CD4-positive, alpha-beta T cell treated with Interleukin-12 subunit alpha and Interleukin-12 subunit beta, for 1 hour (primary cell): Measurements from ENCODE around the gene GULP1.
"Not testable (repeated sequence)": the region's sequence is repeated elsewhere in the genome, so short reads cannot be mapped to it uniquely, and the experiment has no call there.

Source experiments
- DNase-seq: peaks from one replicate; pipeline ENCODE4 v3.0.0-alpha.2; 2020

The GULP1 gene

DNA sequence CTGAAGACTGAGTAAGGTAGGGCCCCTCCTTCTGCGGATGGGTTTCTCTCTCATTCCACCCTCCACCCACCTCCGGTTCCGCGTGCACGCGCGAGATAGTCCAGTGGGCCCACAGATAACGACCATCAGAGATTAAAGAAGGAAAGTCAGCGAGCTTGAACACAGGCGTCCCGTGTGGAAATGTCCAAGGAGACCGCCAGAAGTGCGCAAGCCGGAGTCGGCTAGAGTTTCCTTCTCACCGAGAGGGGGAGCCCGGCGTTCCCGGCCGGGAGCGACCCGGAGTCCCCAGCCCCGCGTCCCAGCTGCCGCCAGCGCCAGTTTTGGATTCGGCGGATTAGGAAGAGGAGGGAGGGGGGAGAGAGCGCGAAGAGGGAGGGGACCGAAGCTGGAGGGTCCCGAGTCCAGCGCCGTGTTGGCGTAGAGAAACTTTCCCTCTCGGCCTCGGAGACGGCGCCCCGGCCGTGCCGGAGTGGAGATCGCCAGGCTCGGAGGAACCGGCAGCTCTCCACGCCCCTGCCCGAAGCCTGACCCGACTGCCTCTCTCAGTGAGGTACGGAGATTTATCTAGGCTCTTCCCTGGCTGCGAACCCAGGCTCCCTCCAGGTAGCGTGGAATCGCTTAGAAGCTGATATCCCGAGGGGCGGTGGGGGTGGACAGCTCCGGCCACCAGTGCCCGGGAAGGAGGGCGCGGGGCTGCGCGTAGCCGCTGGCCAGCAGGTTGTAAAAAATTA is at the start of gene GULP1:
Gene GULP1 (plus strand): TSS at position 258 of the 731 bp plus-strand sequence. CDS start 185,829 bp downstream, outside the sequence.
- no peak for DNase-seq

- DNase-seq: no peak
These were observed 48.3 kb upstream of the GULP1 start for GRCh38 chr2:188243381-188243780.

- no peak for DNase-seq
These were observed 47.3 kb upstream of the GULP1 start for GRCh38 chr2:188244383-188244782.

- DNase-seq: no peak
These were observed 46.4 kb upstream of the GULP1 start for GRCh38 chr2:188245230-188245629.

DNA sequence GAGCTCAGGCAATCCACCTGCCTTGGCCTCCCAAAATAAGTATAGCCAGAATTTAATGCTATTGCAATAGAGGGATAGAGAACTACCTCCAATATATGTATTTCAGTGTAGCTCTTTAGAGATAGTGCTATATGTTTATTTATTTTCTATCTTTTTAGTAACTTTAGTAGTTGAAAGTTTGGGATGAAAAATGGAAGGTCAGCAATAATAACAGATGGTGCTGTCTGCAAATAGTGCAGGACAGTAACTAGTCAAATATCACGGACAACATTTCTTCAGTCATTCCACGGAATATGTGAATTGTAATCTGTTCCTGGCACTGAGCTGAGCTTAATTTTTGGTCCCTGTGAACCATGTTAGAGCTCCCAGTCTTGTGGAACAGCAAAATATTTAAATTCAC is 43.2 kb upstream of the GULP1 start:
- DNase-seq: no peak

- no peak for DNase-seq
These were observed 40.6 kb upstream of the GULP1 start for GRCh38 chr2:188251034-188251433.

GRCh38 chr2:188256420-188256819 is 35.3 kb upstream of the GULP1 start:
- no peak for DNase-seq

GRCh38 chr2:188265315-188265714 is 26.4 kb upstream of the GULP1 start:
- DNase-seq: no peak

GRCh38 chr2:188267776-188268175 is 23.9 kb upstream of the GULP1 start:
- DNase-seq: no peak

DNA sequence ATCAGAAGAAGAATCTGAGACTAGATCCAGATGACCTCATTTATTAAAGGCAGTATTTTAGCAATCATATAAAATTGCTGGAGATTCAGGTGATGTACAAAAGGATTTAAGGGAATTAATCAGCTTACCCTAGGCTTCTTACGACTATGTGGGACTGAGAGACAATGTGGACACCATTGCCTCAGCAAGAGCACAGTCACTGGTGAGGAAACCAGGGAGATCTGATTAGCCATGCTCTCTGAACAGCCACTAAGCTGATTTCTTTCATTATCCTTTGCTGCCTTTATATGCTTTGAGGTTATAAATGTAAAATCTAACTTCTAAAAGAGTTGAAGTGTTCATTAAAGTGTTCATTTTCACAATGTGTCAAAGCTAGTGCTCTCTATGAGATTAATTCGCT is 22.7 kb upstream of the GULP1 start:
- no peak for DNase-seq

- DNase-seq: no peak
These were observed 19.6 kb upstream of the GULP1 start for GRCh38 chr2:188272121-188272520.

DNA sequence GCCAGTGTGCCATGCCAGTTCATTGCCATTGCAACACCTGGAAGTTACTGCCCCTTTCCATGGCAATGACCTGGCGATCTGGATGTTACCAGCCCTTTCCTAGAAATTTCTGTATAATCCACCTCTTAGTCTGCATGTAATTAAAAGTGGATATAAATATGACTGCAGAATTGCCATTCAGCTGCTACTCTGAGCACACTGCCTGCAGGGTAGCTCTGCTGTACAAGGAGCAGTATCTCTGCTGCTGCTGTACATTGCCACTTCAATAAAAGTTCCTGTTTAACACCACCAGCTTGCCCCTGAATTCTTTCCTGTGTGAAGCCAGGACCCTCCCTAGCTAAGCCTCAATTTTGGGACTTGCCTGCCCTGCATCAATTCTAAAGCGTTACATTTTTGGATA is 17.4 kb upstream of the GULP1 start:
- no peak for DNase-seq

DNA sequence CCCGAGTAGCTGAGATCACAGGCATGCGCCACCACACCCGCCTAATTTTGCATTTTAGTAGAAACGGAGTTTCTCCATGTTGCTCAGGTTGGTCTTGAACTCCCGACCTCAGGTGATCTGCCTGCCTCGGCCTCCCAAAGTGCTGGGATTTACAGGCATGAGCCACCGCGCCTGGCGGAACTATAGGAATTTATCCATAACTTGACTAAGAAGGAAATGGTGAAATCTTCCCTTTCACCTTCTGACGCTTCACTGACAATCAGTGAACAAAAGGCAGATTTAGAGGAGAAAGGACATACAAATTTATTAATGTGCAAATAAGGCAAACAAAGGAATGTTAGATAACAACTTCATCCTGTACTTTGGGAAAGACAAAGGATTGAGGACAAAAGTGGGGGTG is 15.4 kb upstream of the GULP1 start:
- DNase-seq: no peak

- no peak for DNase-seq
These were observed 13.9 kb upstream of the GULP1 start for GRCh38 chr2:188277786-188278185.

- no peak for DNase-seq
These were observed 13.1 kb upstream of the GULP1 start for GRCh38 chr2:188278388-188279092.

DNA sequence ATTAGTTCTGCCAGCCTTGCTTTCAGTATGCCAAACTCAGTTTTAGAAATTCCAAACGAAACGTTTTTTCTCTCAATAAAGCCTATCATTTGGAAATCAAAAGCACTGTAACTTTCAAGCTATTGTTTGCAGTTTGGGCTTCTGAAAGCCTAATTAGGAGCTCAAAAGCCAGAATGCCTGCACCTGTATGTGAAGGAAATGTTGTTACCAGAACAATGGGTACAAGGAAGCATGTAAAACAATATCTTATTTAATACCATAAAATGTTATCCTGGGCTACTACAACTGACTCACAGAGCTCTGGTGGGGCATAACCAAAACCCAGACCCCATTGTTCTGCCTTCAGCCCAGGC is 12.6 kb upstream of the GULP1 start:
- no peak for DNase-seq

GRCh38 chr2:188280811-188281222 is 10.9 kb upstream of the GULP1 start:
- no peak for DNase-seq

GRCh38 chr2:188282907-188283306 is 8.8 kb upstream of the GULP1 start:
- no peak for DNase-seq

DNA sequence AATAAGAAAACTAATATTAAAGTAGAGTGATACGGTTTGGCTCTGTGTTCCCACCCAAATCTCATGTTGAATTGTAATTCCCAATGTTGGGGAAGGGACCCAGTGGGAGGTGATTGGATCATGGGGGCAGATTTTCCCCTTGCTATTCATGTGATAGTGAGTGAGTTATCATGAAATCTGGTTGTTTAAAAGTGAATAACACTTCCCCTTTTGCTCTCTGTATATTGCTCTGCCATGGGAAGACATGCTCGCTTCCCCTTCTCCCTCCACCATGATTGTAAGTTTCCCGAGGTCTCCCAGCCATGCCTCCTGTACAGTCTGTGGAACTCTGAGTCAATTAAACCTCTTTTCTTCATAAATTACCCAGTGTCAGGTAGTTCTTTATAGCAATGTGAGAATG is 7.4 kb upstream of the GULP1 start:
- not testable (repeated sequence) for DNase-seq

GRCh38 chr2:188285049-188285448 is 6.6 kb upstream of the GULP1 start:
- no peak for DNase-seq

DNA sequence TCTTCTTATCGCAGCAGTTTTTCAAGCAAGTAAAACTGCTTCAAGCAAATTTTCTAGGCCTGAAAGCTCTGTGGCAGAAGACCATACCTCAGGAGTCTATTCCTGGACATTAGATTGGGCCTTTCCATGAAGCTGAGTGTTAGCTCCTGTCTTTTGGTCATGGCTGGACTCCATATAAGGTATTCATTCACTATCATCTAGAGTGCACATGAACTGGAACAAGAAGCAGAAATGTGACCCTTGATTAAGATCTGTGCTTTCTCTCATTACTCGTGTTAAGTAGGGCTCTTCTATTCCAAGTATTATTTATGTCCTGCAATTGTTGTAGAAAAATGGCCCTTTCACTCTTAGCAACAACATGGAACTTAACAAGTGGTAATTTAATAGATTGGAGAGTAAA is 5.9 kb upstream of the GULP1 start:
- no peak for DNase-seq

DNA sequence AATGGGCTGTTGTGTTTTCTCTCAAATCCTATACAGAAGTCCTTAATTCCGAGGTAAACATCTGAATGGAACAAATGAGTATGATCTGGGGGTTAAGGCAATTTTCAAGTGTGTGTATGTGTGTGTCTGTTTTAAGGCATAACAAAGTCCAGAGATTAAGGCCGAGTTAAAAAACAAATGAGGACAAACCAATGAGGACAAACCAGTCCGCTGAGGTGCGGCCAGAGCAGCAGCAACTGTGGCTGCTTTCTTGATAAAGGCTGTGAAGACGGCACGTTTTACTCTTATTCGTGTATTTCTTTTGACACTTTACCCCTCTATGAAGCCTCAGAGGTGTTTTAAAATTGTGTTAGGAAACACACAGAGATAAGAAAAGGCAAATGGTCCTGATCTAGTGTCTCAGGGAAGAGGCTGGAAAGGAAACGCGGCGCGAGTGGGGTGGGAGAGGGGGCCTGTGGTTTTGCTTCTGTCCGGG is 495 bp upstream of the GULP1 start:
- DNase-seq: no peak

- no peak for DNase-seq
These were observed 920 bp downstream of the GULP1 start for GRCh38 chr2:188292348-188293239.
